K562 (cell line): ENCODE data around the gene CALY. TPM values are rescaled to one million over a fixed set of nuclear protein-coding genes. Genes with fewer than 3 reads are reported as not detected.

Experiments used
- ATAC-seq: fragments of 200-7000 bp; cut with Tn5 transposase; 3 replicates; pipeline ENCODE4 v1.9.1; 2020; ENCODE audit warnings: moderate library complexity
- BruUV-seq: library from RNA; stranded (reverse); fragments of 400-500 nt; replicated peaks from 2 replicates; lab custom pipeline; 2021; lab: Mats Ljungman, UMichigan
- CTCF ChIA-PET: fragments of 300-600 bp; formaldehyde crosslinking; extraction: SDS; loops from one replicate; lab custom pipeline; 2021; ENCODE audit warnings: low intra/inter-chr PET ratio; lab: Yijun Ruan, JAX
- POLR2A ChIA-PET: fragments of 300-600, 350-650 bp; sonication (Branson Sonifier 250); formaldehyde crosslinking; extraction: SDS; loops from one replicate; lab custom pipeline; 2021; ENCODE audit warnings: antibody characterized with exemption, inconsistent platforms; lab: Yijun Ruan, JAX
- DNase-seq, 4 experiments: peaks; one replicate each; pipeline versions ENCODE4 v3.0.0 to v3.0.0-alpha.2; 2011 to 2018; ENCODE audit warnings: low spot score in 3 of 4, mixed read lengths in 3 of 4; ENCODE audit errors: extremely low read depth in 1 of 4
- FAIRE-seq: peaks from 2 replicates; lab custom pipeline; 2011; peaks lifted over from hg19 to GRCh38; lab: Jason Lieb, UNC
- H2AFZ ChIP-seq: 2 replicates; pipeline ENCODE4 v1.6.0; 2011; ENCODE audit warnings: low read depth, low read length, control low read depth, inconsistent platforms
- H3K27ac ChIP-seq: fragments of 200-600 bp; 3 replicates; pipeline ENCODE4 v1.8.0; 2011; ENCODE audit warnings: low read depth, mild to moderate bottlenecking, control low read depth, inconsistent platforms, low read length, moderate library complexity, mixed read lengths; ENCODE audit errors: extremely low read depth
- H3K27me3 ChIP-seq, 2 experiments: fragments of 300-600 bp in 1 of 2; 2 replicates in 1 of 2; 3 replicates in 1 of 2; pipeline versions ENCODE4 v1.6.0 to v1.8.0; 2011; ENCODE audit warnings: inconsistent platforms in 2 of 2, low read length in 2 of 2, mild to moderate bottlenecking in 1 of 2, mixed read lengths in 1 of 2, moderate library complexity in 1 of 2; ENCODE audit not compliant: control insufficient read depth in 2 of 2, insufficient read depth in 2 of 2
- H3K36me3 ChIP-seq: fragments of 300-600 bp; 3 replicates; pipeline ENCODE4 v1.8.0; 2011; ENCODE audit warnings: mild to moderate bottlenecking, low read length, inconsistent platforms; ENCODE audit not compliant: control insufficient read depth, insufficient read depth
- H3K4me1 ChIP-seq, 2 experiments: fragments of 200-600 bp in 1 of 2; replicated peaks in 1 of 2; 2 replicates in 1 of 2; 3 replicates in 1 of 2; pipeline versions ENCODE4 v1.5.1 to v1.8.0; 2011; ENCODE audit warnings: inconsistent platforms in 2 of 2, low read length in 2 of 2, mild to moderate bottlenecking in 1 of 2, mixed read lengths in 1 of 2, moderate library complexity in 1 of 2; ENCODE audit not compliant: control insufficient read depth in 2 of 2, insufficient read depth in 2 of 2
- H3K4me2 ChIP-seq: 2 replicates; pipeline ENCODE4 v1.6.1; 2011; ENCODE audit warnings: low read length, control low read depth, inconsistent platforms, mixed read lengths; ENCODE audit not compliant: insufficient read depth
- H3K4me3 ChIP-seq: fragments of 200-600 bp; sonication (generic), shearing (Covaris generic); 2 replicates; pipeline ENCODE4 v1.5.1; 2016; ENCODE audit warnings: control low read depth, inconsistent platforms
- H3K79me2 ChIP-seq: fragments of 200-600 bp; 3 replicates; pipeline ENCODE4 v1.8.0; 2011; ENCODE audit warnings: low read length, inconsistent platforms; ENCODE audit not compliant: control insufficient read depth, insufficient read depth
- H3K9ac ChIP-seq, 2 experiments: 2 replicates each; pipeline versions ENCODE4 v1.6.0 to v1.6.1; 2011; ENCODE audit warnings: low read depth in 2 of 2, low read length in 2 of 2, control low read depth in 1 of 2, inconsistent platforms in 1 of 2, mild to moderate bottlenecking in 1 of 2, mixed read lengths in 1 of 2; ENCODE audit not compliant: insufficient read depth in 1 of 2
- H3K9me1 ChIP-seq: one replicate; pipeline ENCODE4 v1.6.0; 2011; ENCODE audit warnings: inconsistent platforms, mild to moderate bottlenecking, low read length, moderate library complexity; ENCODE audit not compliant: control insufficient read depth, insufficient read depth
- H3K9me3 ChIP-seq: replicated peaks from 2 replicates; pipeline ENCODE4 v1.5.1; 2011; ENCODE audit warnings: low read depth, low read length, inconsistent platforms; ENCODE audit not compliant: control insufficient read depth, insufficient read depth
- H4K20me1 ChIP-seq: replicated peaks from 2 replicates; pipeline ENCODE4 v1.6.1; 2011; ENCODE audit warnings: low read length, inconsistent platforms, mixed read lengths; ENCODE audit not compliant: control insufficient read depth, insufficient read depth
- CBX3 ChIP-seq, 2 experiments: IDR thresholded peaks; 1 replicate in 1 of 2; 2 replicates in 1 of 2; pipeline ENCODE4 v1.6.1; 2012; ENCODE audit warnings: inconsistent platforms in 2 of 2, low read length in 2 of 2, borderline replicate concordance in 1 of 2, control low read depth in 1 of 2
- ELK1 ChIP-seq: sonication (generic); formaldehyde crosslinking; IDR thresholded peaks from 2 replicates; pipeline ENCODE4 v1.8.1; 2022; ENCODE audit warnings: missing genetic modification reagents
- HDAC3 ChIP-seq: fragments of 450-650 bp; IDR thresholded peaks from 2 replicates; pipeline ENCODE4 v1.6.1; 2018; ENCODE audit warnings: borderline replicate concordance, mild to moderate bottlenecking, moderate library complexity; ENCODE audit not compliant: partially characterized antibody
- MEF2A ChIP-seq: IDR thresholded peaks from 2 replicates; pipeline ENCODE4 v1.6.1; 2011; ENCODE audit warnings: low read depth, mild to moderate bottlenecking, low read length, moderate library complexity; ENCODE audit not compliant: control insufficient read depth
- PHF8 ChIP-seq: fragments of 200-600 bp; sonication (generic); IDR thresholded peaks from 2 replicates; pipeline ENCODE4 v1.6.1; 2012; ENCODE audit warnings: mixed run types, mild to moderate bottlenecking, inconsistent platforms, low read length, moderate library complexity, borderline replicate concordance
- RAD21 ChIP-seq, 2 experiments: fragments of 250-450 bp in 1 of 2; fragments of 450-650 bp in 1 of 2; sonication (Bioruptor Pico) in 1 of 2; formaldehyde crosslinking in 1 of 2; IDR thresholded peaks in 1 of 2; conservative IDR thresholded peaks in 1 of 2; 2 replicates each; pipeline versions ENCODE4 v1.4.0 to v1.8.0; 2020 to 2022; ENCODE audit warnings: mild to moderate bottlenecking in 2 of 2, moderate library complexity in 1 of 2
- RBM39 ChIP-seq: fragments of 200-400 bp; formaldehyde crosslinking; optimal IDR thresholded peaks from 2 replicates; pipeline ENCODE3; 2018; ENCODE audit warnings: low read depth, low read length
- SAP30 ChIP-seq: fragments of 200-600 bp; sonication (generic); IDR thresholded peaks from 2 replicates; pipeline ENCODE4 v1.6.1; 2012; ENCODE audit warnings: borderline replicate concordance, low read depth, mild to moderate bottlenecking, moderate library complexity, low read length, control low read depth, inconsistent platforms; ENCODE audit not compliant: insufficient read depth, poor library complexity, severe bottlenecking
- SMAD1 ChIP-seq: fragments of 150-350 bp; IDR thresholded peaks from 2 replicates; pipeline ENCODE4 v1.6.1; 2014; ENCODE audit warnings: low read length, low read depth; ENCODE audit not compliant: partially characterized antibody
- SMARCE1 ChIP-seq: fragments of 450-650 bp; IDR thresholded peaks from 2 replicates; pipeline ENCODE4 v1.7.1; 2016; ENCODE audit warnings: mild to moderate bottlenecking
- ZNF146 ChIP-seq: IDR thresholded peaks from one replicate; pipeline ENCODE4 v1.6.1; 2018; ENCODE audit warnings: missing compliant biosample characterization; ENCODE audit not compliant: unreplicated experiment
- WGBS: fragments of 100-300 bp; shearing (Covaris generic); methylation state at CpG from one replicate; pipeline ENCODE4 v1.1.6; 2016; ENCODE audit warnings: low coverage, mixed read lengths; ENCODE audit not compliant: insufficient coverage; ENCODE audit errors: missing lambda C conversion rate; 5-methylcytosine and 5-hydroxymethylcytosine counted together
- in situ Hi-C: fragments of 300-500 bp; cut with MboI; formaldehyde crosslinking; loops from 4 replicates; pipeline ENCODE4 v1.15.0; 2018; ENCODE audit warnings: inconsistent platforms, mixed read lengths
- intact Hi-C: fragments of 100-400 bp; cut with micrococcal nuclease; formaldehyde crosslinking; loops from 2 replicates; pipeline ENCODE4 v1.14.2; 2022
- polyA plus RNA-seq, 8 experiments: library from polyadenylated mRNA; depleted of rRNA in 4 of 8; stranded (reverse) in 5 of 8; unstranded in 3 of 8; fragments of >200 nt; fragmentation: Nextera tagmentation in 2 of 8; fragmentation: Illumina TruSeq in 1 of 8; extraction: Ambion mirVana in 2 of 8; extraction: Trizol in 1 of 8; gene quantifications; 2 replicates each; pipeline versions ENCODE4 v1.2.1 to v1.2.3, GENCODE V29; 2011 to 2014; ENCODE audit warnings: inconsistent platforms in 1 of 8, missing spikeins in 1 of 8
- total RNA-seq, 7 experiments: library from RNA; depleted of rRNA in 6 of 7; stranded (reverse); fragments of >200 nt in 6 of 7; fragmentation: Illumina TruSeq in 2 of 7; extraction: Trizol in 2 of 7; gene quantifications; 2 replicates each; pipeline versions ENCODE4 v1.2.1 to v1.2.3, GENCODE V29; 2011 to 2021; ENCODE audit warnings: low replicate concordance in 1 of 7
- TF ChIP-seq, protein P1 (sequence below): sonication (generic); formaldehyde crosslinking; IDR thresholded peaks from 2 replicates; pipeline ENCODE4 v1.8.0; 2022; ENCODE audit warnings: missing genetic modification reagents, mild to moderate bottlenecking, borderline replicate concordance

The CALY gene
- total and polyA plus RNA-seq, 9 of the 15 experiments (the other 6 are each of a cell fraction or from before 2014, with no cell fraction given): not detected

DNA sequence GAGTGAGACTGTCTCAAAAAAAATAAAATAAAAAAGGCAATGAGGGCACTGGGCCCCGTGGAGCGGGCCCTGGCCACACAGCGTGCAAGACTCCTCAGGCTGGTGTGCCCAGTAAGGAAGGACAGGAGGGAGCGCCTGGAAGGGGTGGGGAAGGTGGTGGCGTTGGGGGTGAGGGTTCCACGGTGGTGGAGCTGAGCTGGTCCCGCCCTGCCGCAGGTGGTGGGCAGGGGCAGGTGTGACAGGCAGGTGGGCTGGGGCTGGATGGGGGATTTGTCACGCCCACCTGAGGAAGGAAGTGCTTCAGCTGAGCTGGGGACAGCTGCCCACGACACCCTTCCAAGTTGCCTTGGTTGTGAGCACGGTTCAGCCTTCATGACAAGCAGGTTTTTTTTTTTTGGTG lies 9.7 kb upstream of the CALY start:
- TF ChIP-seq SMAD1: no peak
- no peak for TF ChIP-seq CBX3 (IDR thresholded peaks at IDR 0.05; ENCODE audit: borderline replicate concordance in 1 of 2, low read length in 2 of 2)
- no peak for TF ChIP-seq ZNF146 (CRISPR knock-in tag)
- no peak for TF ChIP-seq MEF2A
- TF ChIP-seq, all 486 proteins: peak for 0
- in situ Hi-C loops: no loop called here
- no peaks in the 10 kb centered on the region for H3K79me2 ChIP-seq
- ATAC-seq (no peak), DNase-seq (no peak), FAIRE-seq (no peak)
- ChIA-PET POLR2A (no interaction called here), CTCF (no interaction called here)
- H3K27ac ChIP-seq: no peak overlapping the region
- no peaks in the 10 kb centered on the region; a peak in 1 of 5 replicates for H3K27me3 ChIP-seq
- H3K9ac ChIP-seq: no peak overlapping the region
- H4K20me1 ChIP-seq: no peaks in the 10 kb centered on the region
- no peaks in the 10 kb centered on the region for H3K36me3 ChIP-seq
- BruUV-seq: no TSS peak
- H3K9me3 ChIP-seq: no peaks in the 10 kb centered on the region
- no peak overlapping the region for H2AFZ ChIP-seq
- no peak overlapping the region for H3K4me3 ChIP-seq
- no peaks in the 10 kb centered on the region for H3K9me1 ChIP-seq
- intact Hi-C loops: no loop called here
- no peak overlapping the region for H3K4me2 ChIP-seq
- WGBS: 69% methylated on average over 7 of the region's 11 CpGs
- peaks cover 9 to 42% of the 10 kb centered on the region in 2 experiments; a peak in 4 of 5 replicates for H3K4me1 ChIP-seq

DNA sequence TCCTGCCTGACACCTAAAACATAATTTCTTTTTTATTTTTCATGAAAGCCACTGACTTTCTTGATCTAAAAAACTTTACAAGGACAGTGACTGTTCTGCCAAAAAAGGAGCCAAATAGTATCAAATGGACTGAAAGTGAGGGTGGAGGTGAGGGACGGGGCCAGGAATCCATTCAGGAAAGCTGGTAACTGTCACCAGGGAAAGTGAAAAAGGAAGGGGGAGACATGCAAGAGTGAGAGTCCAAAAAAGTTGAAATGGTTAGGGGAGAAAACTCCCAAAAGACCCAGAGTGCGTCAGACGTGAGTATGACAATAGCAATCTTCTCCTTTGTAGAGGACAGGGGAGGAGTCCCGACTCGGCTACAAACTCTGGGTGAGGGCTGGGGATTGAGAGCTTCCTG lies 7.5 kb upstream of the CALY start:
- H3K4me1 ChIP-seq: peaks cover 9 to 25% of the 10 kb centered on the region in 2 experiments; a peak in 4 of 5 replicates
- H4K20me1 ChIP-seq: no peaks in the 10 kb centered on the region
- no TSS peak for BruUV-seq
- ATAC-seq (no peak), DNase-seq (no peak), FAIRE-seq (no peak)
- WGBS: 73% methylated on average over 5 of the region's 5 CpGs
- H3K9me1 ChIP-seq: no peaks in the 10 kb centered on the region
- H3K9me3 ChIP-seq: no peaks in the 10 kb centered on the region
- intact Hi-C loops: no loop called here
- H3K4me2 ChIP-seq: no peak overlapping the region
- H2AFZ ChIP-seq: no peak overlapping the region
- H3K27ac ChIP-seq: no peak overlapping the region
- POLR2A ChIA-PET: no interaction called here
- H3K27me3 ChIP-seq: no peaks in the 10 kb centered on the region; a peak in 2 of 5 replicates
- no peaks in the 10 kb centered on the region for H3K36me3 ChIP-seq
- H3K79me2 ChIP-seq: no peaks in the 10 kb centered on the region
- in situ Hi-C loops: no loop called here
- CTCF ChIA-PET: no interaction called here
- no peak overlapping the region for H3K4me3 ChIP-seq
- no peak overlapping the region for H3K9ac ChIP-seq
- TF ChIP-seq SMARCE1 (no peak), RBM39 (no peak), PHF8 (no peak), SAP30 (no peak), ELK1 (CRISPR knock-in tag) (no peak), RAD21 (CRISPR knock-in tag; conservative IDR thresholded peaks at IDR 0.05 in 1 of 2, IDR thresholded peaks at IDR 0.05 in 1 of 2) (no peak), HDAC3 (no peak)
- TF ChIP-seq, protein P1, sequence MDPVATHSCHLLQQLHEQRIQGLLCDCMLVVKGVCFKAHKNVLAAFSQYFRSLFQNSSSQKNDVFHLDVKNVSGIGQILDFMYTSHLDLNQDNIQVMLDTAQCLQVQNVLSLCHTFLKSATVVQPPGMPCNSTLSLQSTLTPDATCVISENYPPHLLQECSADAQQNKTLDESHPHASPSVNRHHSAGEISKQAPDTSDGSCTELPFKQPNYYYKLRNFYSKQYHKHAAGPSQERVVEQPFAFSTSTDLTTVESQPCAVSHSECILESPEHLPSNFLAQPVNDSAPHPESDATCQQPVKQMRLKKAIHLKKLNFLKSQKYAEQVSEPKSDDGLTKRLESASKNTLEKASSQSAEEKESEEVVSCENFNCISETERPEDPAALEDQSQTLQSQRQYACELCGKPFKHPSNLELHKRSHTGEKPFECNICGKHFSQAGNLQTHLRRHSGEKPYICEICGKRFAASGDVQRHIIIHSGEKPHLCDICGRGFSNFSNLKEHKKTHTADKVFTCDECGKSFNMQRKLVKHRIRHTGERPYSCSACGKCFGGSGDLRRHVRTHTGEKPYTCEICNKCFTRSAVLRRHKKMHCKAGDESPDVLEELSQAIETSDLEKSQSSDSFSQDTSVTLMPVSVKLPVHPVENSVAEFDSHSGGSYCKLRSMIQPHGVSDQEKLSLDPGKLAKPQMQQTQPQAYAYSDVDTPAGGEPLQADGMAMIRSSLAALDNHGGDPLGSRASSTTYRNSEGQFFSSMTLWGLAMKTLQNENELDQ (CRISPR knock-in tag): no peak
